GM12878 (cell line): Measurements from ENCODE around the gene APOBEC3B.
"Not testable (repeated sequence)": the region's sequence is repeated elsewhere in the genome, so short reads cannot be mapped to it uniquely, and the experiment has no call there.

Experiments
- BACH1 ChIP-seq: fragments of 450-650 bp; IDR thresholded peaks from 2 replicates; pipeline ENCODE4 v1.6.1; 2017; ENCODE audit warnings: mild to moderate bottlenecking, borderline replicate concordance
- BHLHE40 ChIP-seq, 2 experiments: fragments of 450-650 bp in 1 of 2; IDR thresholded peaks; 2 replicates each; pipeline ENCODE4 v1.6.1; 2011 to 2017; ENCODE audit warnings: low read depth in 2 of 2, borderline replicate concordance in 1 of 2, improper control_type of control experiment in 1 of 2, low read length in 1 of 2, mild to moderate bottlenecking in 1 of 2
- CBFB ChIP-seq: IDR thresholded peaks from 2 replicates; pipeline ENCODE4 v1.6.1; 2016; ENCODE audit warnings: antibody characterized with exemption, low read depth
- CEBPZ ChIP-seq: fragments of 150-350 bp; IDR thresholded peaks from 2 replicates; pipeline ENCODE4 v1.6.1; 2016; ENCODE audit warnings: low read depth, low read length
- CHD2 ChIP-seq: IDR thresholded peaks from 2 replicates; pipeline ENCODE4 v1.6.1; 2011; ENCODE audit warnings: low read depth, low read length, improper control_type of control experiment, borderline replicate concordance
- EGR1 ChIP-seq, 2 experiments: IDR thresholded peaks; 1 replicate in 1 of 2; 2 replicates in 1 of 2; pipeline ENCODE4 v1.6.1; 2011 to 2012; ENCODE audit warnings: low read depth in 2 of 2, low read length in 2 of 2, borderline replicate concordance in 1 of 2, mild to moderate bottlenecking in 1 of 2, moderate library complexity in 1 of 2
- EP300 ChIP-seq, 2 experiments: fragments of 150-350 bp in 1 of 2; IDR thresholded peaks; 2 replicates each; pipeline ENCODE4 v1.6.1; 2011 to 2012; ENCODE audit warnings: low read depth in 2 of 2, low read length in 2 of 2, borderline replicate concordance in 1 of 2, improper control_type of control experiment in 1 of 2, inconsistent platforms in 1 of 2; ENCODE audit not compliant: control insufficient read depth in 1 of 2
- FOXM1 ChIP-seq: IDR thresholded peaks from 2 replicates; pipeline ENCODE4 v1.6.1; 2012; ENCODE audit warnings: low read depth, mild to moderate bottlenecking, inconsistent platforms, low read length, moderate library complexity
- NR2C2 ChIP-seq: IDR thresholded peaks from 2 replicates; pipeline ENCODE4 v1.6.1; 2011; ENCODE audit warnings: borderline replicate concordance, low read depth; ENCODE audit not compliant: control insufficient read depth, insufficient read length
- POLR2A ChIP-seq: IDR thresholded peaks from 2 replicates; pipeline ENCODE4 v1.6.1; 2011; ENCODE audit warnings: low read depth, mild to moderate bottlenecking, low read length
- RFX5 ChIP-seq: IDR thresholded peaks from 2 replicates; pipeline ENCODE4 v1.6.1; 2011; ENCODE audit warnings: low read depth, low read length, improper control_type of control experiment
- TARDBP ChIP-seq: IDR thresholded peaks from 2 replicates; pipeline ENCODE4 v1.6.1; 2016; ENCODE audit warnings: borderline replicate concordance
- ZBTB4 ChIP-seq: fragments of 450-650 bp; formaldehyde crosslinking; IDR thresholded peaks from 2 replicates; pipeline ENCODE4 v1.4.0; 2022; ENCODE audit warnings: mild to moderate bottlenecking, moderate library complexity
- TF ChIP-seq, protein P1 (sequence below), 3 experiments: IDR thresholded peaks in 2 of 3; conservative IDR thresholded peaks in 1 of 3; 2 replicates each; pipeline ENCODE4 v1.5.1; 2011; ENCODE audit warnings: low read depth in 3 of 3, low read length in 3 of 3, mild to moderate bottlenecking in 3 of 3, control low read depth in 2 of 3, moderate library complexity in 2 of 3, inconsistent platforms in 1 of 3, mixed read lengths in 1 of 3; ENCODE audit not compliant: control insufficient read depth in 2 of 3, insufficient read depth in 1 of 3; ENCODE audit errors: extremely low read depth in 1 of 3

DNA sequence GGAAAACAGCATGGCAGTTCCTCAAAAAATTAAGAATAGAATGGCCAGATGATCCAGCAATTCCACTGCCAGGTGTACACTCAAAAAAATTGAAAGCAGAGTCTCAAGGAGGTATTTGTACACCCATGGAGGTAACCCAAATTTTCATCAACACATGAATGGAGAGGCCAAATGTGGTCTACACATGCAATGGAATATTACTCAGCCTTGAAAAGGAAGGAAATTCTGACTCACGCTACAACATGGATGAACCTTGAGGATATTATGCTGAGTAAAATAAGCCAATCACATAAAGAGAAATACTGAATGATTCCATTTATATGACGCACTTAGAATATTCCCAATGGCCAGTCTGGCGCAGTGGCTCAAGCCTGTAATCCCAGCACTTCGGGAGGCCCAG is 4.9 kb upstream of the APOBEC3B start:
- TF ChIP-seq RFX5; BACH1; EGR1 (IDR thresholded peaks at IDR 0.05; ENCODE audit: borderline replicate concordance in 1 of 2, low read depth in 2 of 2, low read length in 2 of 2); CEBPZ; BHLHE40 (IDR thresholded peaks at IDR 0.05; ENCODE audit: borderline replicate concordance in 1 of 2, low read depth in 2 of 2, low read length in 1 of 2); FOXM1; TARDBP; CHD2; EP300 (IDR thresholded peaks at IDR 0.05; ENCODE audit: borderline replicate concordance in 1 of 2, control insufficient read depth in 1 of 2, low read depth in 2 of 2, low read length in 2 of 2); NR2C2; POLR2A; ZBTB4 (CRISPR knock-in tag); CBFB: not testable (repeated sequence)
- TF ChIP-seq, protein P1, sequence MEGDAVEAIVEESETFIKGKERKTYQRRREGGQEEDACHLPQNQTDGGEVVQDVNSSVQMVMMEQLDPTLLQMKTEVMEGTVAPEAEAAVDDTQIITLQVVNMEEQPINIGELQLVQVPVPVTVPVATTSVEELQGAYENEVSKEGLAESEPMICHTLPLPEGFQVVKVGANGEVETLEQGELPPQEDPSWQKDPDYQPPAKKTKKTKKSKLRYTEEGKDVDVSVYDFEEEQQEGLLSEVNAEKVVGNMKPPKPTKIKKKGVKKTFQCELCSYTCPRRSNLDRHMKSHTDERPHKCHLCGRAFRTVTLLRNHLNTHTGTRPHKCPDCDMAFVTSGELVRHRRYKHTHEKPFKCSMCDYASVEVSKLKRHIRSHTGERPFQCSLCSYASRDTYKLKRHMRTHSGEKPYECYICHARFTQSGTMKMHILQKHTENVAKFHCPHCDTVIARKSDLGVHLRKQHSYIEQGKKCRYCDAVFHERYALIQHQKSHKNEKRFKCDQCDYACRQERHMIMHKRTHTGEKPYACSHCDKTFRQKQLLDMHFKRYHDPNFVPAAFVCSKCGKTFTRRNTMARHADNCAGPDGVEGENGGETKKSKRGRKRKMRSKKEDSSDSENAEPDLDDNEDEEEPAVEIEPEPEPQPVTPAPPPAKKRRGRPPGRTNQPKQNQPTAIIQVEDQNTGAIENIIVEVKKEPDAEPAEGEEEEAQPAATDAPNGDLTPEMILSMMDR (IDR thresholded peaks at IDR 0.05 in 2 of 3, conservative IDR thresholded peaks at IDR 0.05 in 1 of 3; ENCODE audit: control insufficient read depth in 2 of 3, extremely low read depth in 1 of 3, insufficient read depth in 1 of 3, low read depth in 3 of 3, low read length in 3 of 3), result not testable (repeated sequence)
